Peyer's patch (tissue), 4 donors: ENCODE measurements around the gene TOMM20. TPM values are rescaled to one million over a fixed set of nuclear protein-coding genes. Genes with fewer than 3 reads are reported as not detected.

ENCODE experiments used
- DNase-seq, 3 donors: peaks; one replicate each; pipeline ENCODE4 v3.0.0-alpha.2; 2017 to 2019
- H3K27ac ChIP-seq, 4 donors: fragments of 200-600 bp; sonication (generic); one replicate each; pipeline ENCODE4 v1.5.1; 2016 to 2019
- H3K27me3 ChIP-seq, 2 donors: fragments of 200-600 bp; sonication (generic); one replicate each; pipeline ENCODE4 v1.5.1; 2019
- H3K36me3 ChIP-seq, 3 donors: fragments of 200-600 bp; sonication (generic); one replicate each; pipeline ENCODE4 v1.5.1; 2016 to 2019
- H3K4me1 ChIP-seq, 4 donors: fragments of 200-600 bp; sonication (generic); one replicate each; pipeline ENCODE4 v1.5.1; 2016 to 2019
- H3K4me3 ChIP-seq, 4 donors: fragments of 200-600 bp; sonication (generic); 1 replicate in 3 of 4; 2 replicates in 1 of 4; pipeline ENCODE4 v1.5.1; 2016 to 2019; ENCODE audit warnings: mild to moderate bottlenecking in 1 of 4
- H3K9me3 ChIP-seq, 4 donors: fragments of 200-600 bp; sonication (generic); one replicate each; pipeline ENCODE4 v1.5.1; 2016 to 2019; ENCODE audit warnings: mild to moderate bottlenecking in 1 of 4
- POLR2A ChIP-seq, 2 donors: fragments of 450-650 bp; IDR thresholded peaks; one replicate each; pipeline ENCODE4 v1.5.1; 2017; ENCODE audit warnings: antibody characterized with exemption in 2 of 2, mild to moderate bottlenecking in 2 of 2, moderate library complexity in 2 of 2
- small RNA-seq, 2 donors: library from RNA; depleted of rRNA; stranded (forward); fragments of <200 nt; gene quantifications; one replicate each; pipeline ENCODE3, GENCODE V24; 2016
- total RNA-seq, 4 donors: library from RNA; depleted of rRNA; stranded (reverse); fragments of >200 nt; gene quantifications; one replicate each; pipeline ENCODE4 v1.1.0, GENCODE V29; 2016
- TF ChIP-seq, protein P1 (sequence below), 6 experiments: fragments of 450-650 bp in 4 of 6; fragments of 200-600 bp in 2 of 6; sonication (generic) in 1 of 6; IDR thresholded peaks; one replicate each; pipeline ENCODE4 v1.5.1; 2017 to 2019; ENCODE audit warnings: antibody characterized with exemption in 6 of 6, mild to moderate bottlenecking in 3 of 6, moderate library complexity in 1 of 6

TOMM20 gene
- total RNA-seq, 4 donors from 2014 or later: 38.0 to 44.3 (median 42.8) TPM

- Histone ChIP-seq H3K27ac (peak overlapping the region; percentile 36 to 95 (median 80)), H3K4me1 (peaks cover 0 to 44% (median 22%) of the 10 kb centered on the region in 4 donors), H3K9me3 (no peaks in the 10 kb centered on the region), H3K36me3 (no peaks in the 10 kb centered on the region), H3K27me3 (no peaks in the 10 kb centered on the region), H3K4me3 (peak overlapping the region in 1 of 4 donors; percentile 39)
- TF ChIP-seq POLR2A (IDR thresholded peaks at IDR 0.05): peak; percentile 27 to 82
- TF ChIP-seq, protein P1, sequence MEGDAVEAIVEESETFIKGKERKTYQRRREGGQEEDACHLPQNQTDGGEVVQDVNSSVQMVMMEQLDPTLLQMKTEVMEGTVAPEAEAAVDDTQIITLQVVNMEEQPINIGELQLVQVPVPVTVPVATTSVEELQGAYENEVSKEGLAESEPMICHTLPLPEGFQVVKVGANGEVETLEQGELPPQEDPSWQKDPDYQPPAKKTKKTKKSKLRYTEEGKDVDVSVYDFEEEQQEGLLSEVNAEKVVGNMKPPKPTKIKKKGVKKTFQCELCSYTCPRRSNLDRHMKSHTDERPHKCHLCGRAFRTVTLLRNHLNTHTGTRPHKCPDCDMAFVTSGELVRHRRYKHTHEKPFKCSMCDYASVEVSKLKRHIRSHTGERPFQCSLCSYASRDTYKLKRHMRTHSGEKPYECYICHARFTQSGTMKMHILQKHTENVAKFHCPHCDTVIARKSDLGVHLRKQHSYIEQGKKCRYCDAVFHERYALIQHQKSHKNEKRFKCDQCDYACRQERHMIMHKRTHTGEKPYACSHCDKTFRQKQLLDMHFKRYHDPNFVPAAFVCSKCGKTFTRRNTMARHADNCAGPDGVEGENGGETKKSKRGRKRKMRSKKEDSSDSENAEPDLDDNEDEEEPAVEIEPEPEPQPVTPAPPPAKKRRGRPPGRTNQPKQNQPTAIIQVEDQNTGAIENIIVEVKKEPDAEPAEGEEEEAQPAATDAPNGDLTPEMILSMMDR (IDR thresholded peaks at IDR 0.05): no peak
- DNase-seq: peak in 2 of 3 donors; percentile 85 to 93
Observed at GRCh38 chr1:235067396-235068157, 61.1 kb downstream of the TOMM20 start.

- H3K4me3 ChIP-seq: no peak overlapping the region
Observed at GRCh38 chr1:235063068-235063765, 65.4 kb downstream of the TOMM20 start.

GRCh38 chr1:235060607-235061470 lies 67.8 kb downstream of the TOMM20 start:
- peak in 1 of 2 donors; percentile 18 for TF ChIP-seq POLR2A (IDR thresholded peaks at IDR 0.05)
- TF ChIP-seq, protein P1 (IDR thresholded peaks at IDR 0.05): no peak
- H3K4me1 ChIP-seq: peaks cover 0 to 37% (median 8%) of the 10 kb centered on the region in 4 donors
- H3K27me3 ChIP-seq: no peaks in the 10 kb centered on the region
- no peaks in the 10 kb centered on the region for H3K36me3 ChIP-seq
- no peaks in the 10 kb centered on the region for H3K9me3 ChIP-seq
- H3K4me3 ChIP-seq: no peak overlapping the region
- peak in 2 of 3 donors; percentile 49 to 60 for DNase-seq
- H3K27ac ChIP-seq: peak overlapping the region in 2 of 4 donors; percentile 83 to 91

More at GRCh38 chr1:235063068-235063765, 65.4 kb downstream of the TOMM20 start:
- DNase-seq: peak in 2 of 3 donors; percentile 23 to 39
- Histone ChIP-seq H3K27ac (peak overlapping the region in 3 of 4 donors; percentile 65 to 91 (median 68)), H3K4me1 (peaks cover 0 to 49% (median 13%) of the 10 kb centered on the region in 4 donors), H3K9me3 (no peaks in the 10 kb centered on the region), H3K36me3 (no peaks in the 10 kb centered on the region), H3K27me3 (no peaks in the 10 kb centered on the region)
- TF ChIP-seq, protein P1 (IDR thresholded peaks at IDR 0.05): no peak
- no peak for TF ChIP-seq POLR2A (IDR thresholded peaks at IDR 0.05)

Small RNAs within 50 kb of the gene (small RNA-seq; reads per million reads assigned to genes)
- gene AL732292.1 (0 reads per million in 2 donors), gene SNORA14B (1.3 to 4.7 reads per million in 2 donors)

Other genes with a start within 250 kb of the TOMM20 start
- 100 to 1,000 TPM in 1 of 4 donors, 10 to 100 TPM in 3; 21.5 to 110 (median 33.1) TPM for gene RBM34, start 32.4 kb upstream of the TOMM20 start, total RNA-seq
- 100 to 1,000 TPM in 1 of 4 donors, 10 to 100 TPM in 3; 27.0 to 172 (median 70.8) TPM for gene ARID4B, start 199.3 kb upstream of the TOMM20 start, total RNA-seq
- 10 to 100 TPM; 12.3 to 23.1 (median 18.5) TPM for gene GGPS1, start 199.7 kb upstream of the TOMM20 start, total RNA-seq
- gene TBCE, start 238.6 kb upstream of the TOMM20 start, total RNA-seq: 10 to 100 TPM; 17.6 to 58.6 (median 36.4) TPM